Mesenchymal stem cell (in vitro differentiated cells and primary cell): ENCODE data around the gene FOXD4L6.
"Not testable (repeated sequence)": the region's sequence is repeated elsewhere in the genome, so short reads cannot be mapped to it uniquely, and the experiment has no call there.

ENCODE experiments used
- DNase-seq: peaks from one replicate; pipeline ENCODE4 v3.0.0-alpha.2; 2013
- H2AFZ ChIP-seq: one replicate; pipeline ENCODE4 v1.6.1; 2013; ENCODE audit warnings: low read depth, mild to moderate bottlenecking, control low read depth, inconsistent platforms, low read length, moderate library complexity
- H2AK5ac ChIP-seq: 2 replicates; pipeline ENCODE4 v1.6.1; 2013; ENCODE audit warnings: low read length, moderate library complexity, mild to moderate bottlenecking, inconsistent platforms; ENCODE audit not compliant: severe bottlenecking
- H2BK120ac ChIP-seq: one replicate; pipeline ENCODE4 v1.6.1; 2013; ENCODE audit warnings: low read depth, mild to moderate bottlenecking, inconsistent platforms, low read length, moderate library complexity
- H2BK12ac ChIP-seq, 2 experiments: one replicate each; pipeline ENCODE4 v1.6.1; 2013; ENCODE audit warnings: inconsistent platforms in 2 of 2, low read length in 2 of 2, mild to moderate bottlenecking in 2 of 2, moderate library complexity in 2 of 2, control low read depth in 1 of 2
- H2BK15ac ChIP-seq: one replicate; pipeline ENCODE4 v1.6.1; 2013; ENCODE audit warnings: mild to moderate bottlenecking, low read depth, inconsistent platforms; ENCODE audit not compliant: poor library complexity, severe bottlenecking
- H2BK5ac ChIP-seq: 2 replicates; pipeline ENCODE4 v1.6.1; 2013; ENCODE audit warnings: low read depth, mild to moderate bottlenecking, low read length, control low read depth, inconsistent platforms; ENCODE audit not compliant: poor library complexity, severe bottlenecking
- H3K14ac ChIP-seq, 2 experiments: one replicate each; pipeline ENCODE4 v1.6.1; 2013; ENCODE audit warnings: inconsistent platforms in 2 of 2, low read length in 2 of 2, control low read depth in 1 of 2, mild to moderate bottlenecking in 1 of 2, moderate library complexity in 1 of 2
- H3K18ac ChIP-seq, 2 experiments: one replicate each; pipeline ENCODE4 v1.6.1; 2013; ENCODE audit warnings: inconsistent platforms in 2 of 2, low read length in 2 of 2, control low read depth in 1 of 2, low read depth in 1 of 2, mild to moderate bottlenecking in 1 of 2
- H3K23ac ChIP-seq, 2 experiments: one replicate each; pipeline ENCODE4 v1.6.1; 2013; ENCODE audit warnings: inconsistent platforms in 2 of 2, low read length in 2 of 2, mild to moderate bottlenecking in 2 of 2, moderate library complexity in 2 of 2, control low read depth in 1 of 2
- H3K27ac ChIP-seq: 2 replicates; pipeline ENCODE4 v1.5.1; 2013; ENCODE audit warnings: mild to moderate bottlenecking, moderate library complexity, low read length, control low read depth, inconsistent platforms; ENCODE audit not compliant: poor library complexity, severe bottlenecking
- H3K27me3 ChIP-seq, 2 experiments: 2 replicates each; pipeline versions ENCODE4 v1.6.1 to v1.7.0; 2013; ENCODE audit warnings: low read length in 2 of 2, mild to moderate bottlenecking in 2 of 2, moderate library complexity in 2 of 2, control low read depth in 1 of 2, inconsistent platforms in 1 of 2; ENCODE audit not compliant: control insufficient read depth in 1 of 2, insufficient read depth in 1 of 2
- H3K36me3 ChIP-seq, 2 experiments: 2 replicates each; pipeline versions ENCODE4 v1.6.1 to v1.7.0; 2013; ENCODE audit warnings: low read length in 2 of 2, control low read depth in 1 of 2, inconsistent platforms in 1 of 2, low read depth in 1 of 2, mild to moderate bottlenecking in 1 of 2; ENCODE audit not compliant: insufficient read depth in 2 of 2, control insufficient read depth in 1 of 2
- H3K4ac ChIP-seq, 2 experiments: one replicate each; pipeline ENCODE4 v1.6.1; 2013; ENCODE audit warnings: inconsistent platforms in 2 of 2, low read length in 2 of 2, mild to moderate bottlenecking in 2 of 2, moderate library complexity in 2 of 2, control low read depth in 1 of 2, low read depth in 1 of 2
- H3K4me1 ChIP-seq: 2 replicates; pipeline ENCODE4 v1.6.1; 2013; ENCODE audit warnings: low read depth, low read length, control low read depth; ENCODE audit not compliant: control insufficient read depth, insufficient read depth
- H3K4me2 ChIP-seq: 2 replicates; pipeline ENCODE4 v1.6.1; 2013; ENCODE audit warnings: low read length, mild to moderate bottlenecking, inconsistent platforms; ENCODE audit not compliant: poor library complexity, severe bottlenecking
- H3K4me3 ChIP-seq, 2 experiments: 2 replicates each; pipeline versions ENCODE4 v1.5.1 to v1.7.0; 2013; ENCODE audit warnings: low read length in 2 of 2, mild to moderate bottlenecking in 2 of 2, control low read depth in 1 of 2, low read depth in 1 of 2; ENCODE audit not compliant: insufficient read depth in 1 of 2
- H3K79me1 ChIP-seq: replicated peaks from 2 replicates; pipeline ENCODE4 v1.6.1; 2013; ENCODE audit warnings: mild to moderate bottlenecking, control low read depth, low read length, inconsistent platforms; ENCODE audit not compliant: poor library complexity, severe bottlenecking
- H3K9ac ChIP-seq: 2 replicates; pipeline ENCODE4 v1.7.0; 2013; ENCODE audit warnings: mild to moderate bottlenecking, low read length, moderate library complexity
- H3K9me3 ChIP-seq: 2 replicates; pipeline ENCODE4 v1.7.0; 2013; ENCODE audit warnings: mild to moderate bottlenecking, low read length; ENCODE audit not compliant: control insufficient read depth
- H4K8ac ChIP-seq: one replicate; pipeline ENCODE4 v1.6.1; 2013; ENCODE audit warnings: inconsistent platforms, mild to moderate bottlenecking, low read length, moderate library complexity
- H4K91ac ChIP-seq: one replicate; pipeline ENCODE4 v1.6.1; 2013; ENCODE audit warnings: mild to moderate bottlenecking, low read length, inconsistent platforms
- WGBS: methylation state at CpG from one replicate; pipeline ENCODE4 v1.1.7; 2013; ENCODE audit warnings: mixed read lengths; 5-methylcytosine and 5-hydroxymethylcytosine counted together

The FOXD4L6 gene

GRCh38 chr9:41123812-41124211, 4.7 kb downstream of the FOXD4L6 start:
- no CpG with 5 or more reads among the region's 33 CpGs for WGBS
- H3K79me1 ChIP-seq, H3K4me3 ChIP-seq, H4K91ac ChIP-seq, H3K4me2 ChIP-seq, H2BK5ac ChIP-seq, H3K4ac ChIP-seq, H4K8ac ChIP-seq, H2BK120ac ChIP-seq, H3K9me3 ChIP-seq, H3K27ac ChIP-seq, H3K9ac ChIP-seq, H2BK15ac ChIP-seq, DNase-seq, H2AFZ ChIP-seq, H2BK12ac ChIP-seq, H3K4me1 ChIP-seq, H3K14ac ChIP-seq, H2AK5ac ChIP-seq, H3K27me3 ChIP-seq, H3K18ac ChIP-seq, H3K36me3 ChIP-seq, H3K23ac ChIP-seq: not testable (repeated sequence)

- H3K14ac ChIP-seq, H3K27me3 ChIP-seq, H2AK5ac ChIP-seq, H3K9ac ChIP-seq, H2BK120ac ChIP-seq, H3K27ac ChIP-seq, H3K4me1 ChIP-seq, H2BK5ac ChIP-seq, H3K23ac ChIP-seq, H2BK12ac ChIP-seq, H4K8ac ChIP-seq, H3K36me3 ChIP-seq, H3K18ac ChIP-seq, H2AFZ ChIP-seq, H3K4me2 ChIP-seq, H2BK15ac ChIP-seq, H3K79me1 ChIP-seq, H3K9me3 ChIP-seq, DNase-seq, H4K91ac ChIP-seq, H3K4me3 ChIP-seq, H3K4ac ChIP-seq: not testable (repeated sequence)
- no CpG with 5 or more reads among the region's 32 CpGs for WGBS
Measured at GRCh38 chr9:41123396-41123795, 5.1 kb downstream of the FOXD4L6 start.

GRCh38 chr9:41120696-41121095, 7.8 kb downstream of the FOXD4L6 start:
- not testable (repeated sequence) for DNase-seq, H2AFZ ChIP-seq, H3K27ac ChIP-seq, H3K79me1 ChIP-seq, H4K8ac ChIP-seq, H3K14ac ChIP-seq, H2BK15ac ChIP-seq, H3K18ac ChIP-seq, H4K91ac ChIP-seq, H2BK5ac ChIP-seq, H3K9ac ChIP-seq, H3K4me3 ChIP-seq, H2AK5ac ChIP-seq, H2BK120ac ChIP-seq, H3K4ac ChIP-seq, H3K23ac ChIP-seq, H3K9me3 ChIP-seq, H3K4me1 ChIP-seq, H3K4me2 ChIP-seq, H3K36me3 ChIP-seq, H2BK12ac ChIP-seq, H3K27me3 ChIP-seq
- WGBS = no CpG with 5 or more reads among the region's 4 CpGs

- H2BK120ac ChIP-seq, H3K79me1 ChIP-seq, H2AFZ ChIP-seq, H2BK5ac ChIP-seq, H3K27me3 ChIP-seq, H3K4me1 ChIP-seq, H3K27ac ChIP-seq, H3K23ac ChIP-seq, H4K8ac ChIP-seq, H3K4me3 ChIP-seq, H2AK5ac ChIP-seq, H3K4me2 ChIP-seq, H3K9ac ChIP-seq, H3K18ac ChIP-seq, H4K91ac ChIP-seq, H2BK15ac ChIP-seq, H2BK12ac ChIP-seq, DNase-seq, H3K36me3 ChIP-seq, H3K9me3 ChIP-seq, H3K14ac ChIP-seq, H3K4ac ChIP-seq: not testable (repeated sequence)
- no CpG with 5 or more reads among the region's 5 CpGs for WGBS
Measured at GRCh38 chr9:41119719-41120118, 8.8 kb downstream of the FOXD4L6 start.
